Sigmoid colon (tissue), 4 donors: ENCODE data around the gene SORBS1.

ENCODE experiments used
- EP300 ChIP-seq, 4 donors: sonication (generic); formaldehyde crosslinking; IDR thresholded peaks; one replicate each; pipeline ENCODE4 v1.6.1; 2017; ENCODE audit warnings: antibody characterized with exemption in 4 of 4
- POLR2A ChIP-seq, 2 donors: fragments of 450-650 bp; IDR thresholded peaks; one replicate each; pipeline ENCODE4 v1.6.1; 2016; ENCODE audit warnings: antibody characterized with exemption in 2 of 2, mild to moderate bottlenecking in 2 of 2, moderate library complexity in 2 of 2
- POLR2AphosphoS5 ChIP-seq, 4 donors: sonication (generic); formaldehyde crosslinking; IDR thresholded peaks; one replicate each; pipeline ENCODE4 v1.6.1; 2017; ENCODE audit warnings: antibody characterized with exemption in 4 of 4
- TF ChIP-seq, protein P1 (sequence below), 4 experiments: fragments of 450-650 bp in 3 of 4; fragments of 200-600 bp in 1 of 4; IDR thresholded peaks; one replicate each; pipeline ENCODE4 v1.5.1; 2016 to 2019; ENCODE audit warnings: antibody characterized with exemption in 4 of 4, mild to moderate bottlenecking in 3 of 4, moderate library complexity in 2 of 4

DNA sequence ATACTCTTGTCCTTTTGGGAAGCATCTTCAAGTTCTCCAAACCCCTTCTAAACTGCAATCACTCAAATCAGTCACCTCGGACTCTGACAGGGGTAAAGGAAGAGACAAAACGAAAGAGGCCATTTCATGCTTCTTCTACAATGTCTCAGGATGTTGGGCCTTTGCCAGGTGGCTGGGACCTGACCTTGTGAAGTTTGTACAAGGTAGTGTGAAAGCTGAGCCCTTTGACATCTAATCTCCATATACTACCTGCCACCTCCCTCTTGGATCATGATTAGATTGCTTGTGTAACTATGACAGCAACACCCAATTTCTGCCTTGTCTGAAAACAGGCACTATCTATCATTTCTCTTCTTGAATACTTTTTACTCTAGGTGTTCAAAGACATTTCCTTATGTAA, 235.3 kb downstream of the SORBS1 start:
- no peak for TF ChIP-seq POLR2A (IDR thresholded peaks at IDR 0.05)
- TF ChIP-seq, protein P1, sequence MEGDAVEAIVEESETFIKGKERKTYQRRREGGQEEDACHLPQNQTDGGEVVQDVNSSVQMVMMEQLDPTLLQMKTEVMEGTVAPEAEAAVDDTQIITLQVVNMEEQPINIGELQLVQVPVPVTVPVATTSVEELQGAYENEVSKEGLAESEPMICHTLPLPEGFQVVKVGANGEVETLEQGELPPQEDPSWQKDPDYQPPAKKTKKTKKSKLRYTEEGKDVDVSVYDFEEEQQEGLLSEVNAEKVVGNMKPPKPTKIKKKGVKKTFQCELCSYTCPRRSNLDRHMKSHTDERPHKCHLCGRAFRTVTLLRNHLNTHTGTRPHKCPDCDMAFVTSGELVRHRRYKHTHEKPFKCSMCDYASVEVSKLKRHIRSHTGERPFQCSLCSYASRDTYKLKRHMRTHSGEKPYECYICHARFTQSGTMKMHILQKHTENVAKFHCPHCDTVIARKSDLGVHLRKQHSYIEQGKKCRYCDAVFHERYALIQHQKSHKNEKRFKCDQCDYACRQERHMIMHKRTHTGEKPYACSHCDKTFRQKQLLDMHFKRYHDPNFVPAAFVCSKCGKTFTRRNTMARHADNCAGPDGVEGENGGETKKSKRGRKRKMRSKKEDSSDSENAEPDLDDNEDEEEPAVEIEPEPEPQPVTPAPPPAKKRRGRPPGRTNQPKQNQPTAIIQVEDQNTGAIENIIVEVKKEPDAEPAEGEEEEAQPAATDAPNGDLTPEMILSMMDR (IDR thresholded peaks at IDR 0.05) = no peak
- no peak for TF ChIP-seq EP300 (IDR thresholded peaks at IDR 0.05)
- no peak for TF ChIP-seq POLR2AphosphoS5 (IDR thresholded peaks at IDR 0.05)
